Myocyte (in vitro differentiated cells): Measurements from ENCODE around the gene SEPTIN6. TPM values are rescaled to one million over a fixed set of nuclear protein-coding genes. Genes with fewer than 3 reads are reported as not detected.

Experiments used
- DNase-seq: peaks from one replicate; pipeline ENCODE4 v3.0.0-alpha.2; 2012; ENCODE audit warnings: low read depth
- microRNA counts: library from miRNA; unstranded; fragments of <30 nt; microRNA quantifications from one replicate; lab custom pipeline; 2016
- microRNA-seq: library from miRNA; unstranded; fragments of <30 nt; microRNA quantifications from one replicate; pipeline ENCODE4, GENCODE V29; 2016
- total RNA-seq: library from RNA; depleted of rRNA; stranded (reverse); fragments of >200 nt; gene quantifications from 2 replicates; pipeline ENCODE4 v1.2.3, GENCODE V29; 2014

The SEPTIN6 gene
- total RNA-seq, 1 donor from 2014 or later: 4.3 TPM

GRCh38 chrX:119655125-119655524 lies 37.8 kb downstream of the SEPTIN6 start:
- peak; percentile 24 for DNase-seq

- DNase-seq: no peak
Observed at GRCh38 chrX:119654112-119654531, 38.8 kb downstream of the SEPTIN6 start.

DNA sequence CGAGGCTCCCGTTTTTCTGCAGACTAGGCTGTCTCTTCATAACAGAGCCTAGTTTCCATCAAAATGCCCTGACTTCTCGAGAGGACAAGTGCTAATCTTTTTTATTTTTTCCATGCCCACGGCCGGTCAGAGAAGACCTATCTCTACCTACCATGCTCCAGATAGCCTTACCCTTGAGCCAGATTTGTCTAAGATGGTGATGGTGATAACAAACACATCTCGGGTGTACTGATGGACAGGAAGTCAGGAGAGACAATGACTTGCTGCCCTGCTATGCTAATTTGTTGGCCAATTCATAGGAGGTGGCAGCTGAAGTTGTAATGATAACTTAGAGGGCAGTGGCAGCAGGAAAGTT lies 44.6 kb downstream of the SEPTIN6 start:
- no peak for DNase-seq

DNA sequence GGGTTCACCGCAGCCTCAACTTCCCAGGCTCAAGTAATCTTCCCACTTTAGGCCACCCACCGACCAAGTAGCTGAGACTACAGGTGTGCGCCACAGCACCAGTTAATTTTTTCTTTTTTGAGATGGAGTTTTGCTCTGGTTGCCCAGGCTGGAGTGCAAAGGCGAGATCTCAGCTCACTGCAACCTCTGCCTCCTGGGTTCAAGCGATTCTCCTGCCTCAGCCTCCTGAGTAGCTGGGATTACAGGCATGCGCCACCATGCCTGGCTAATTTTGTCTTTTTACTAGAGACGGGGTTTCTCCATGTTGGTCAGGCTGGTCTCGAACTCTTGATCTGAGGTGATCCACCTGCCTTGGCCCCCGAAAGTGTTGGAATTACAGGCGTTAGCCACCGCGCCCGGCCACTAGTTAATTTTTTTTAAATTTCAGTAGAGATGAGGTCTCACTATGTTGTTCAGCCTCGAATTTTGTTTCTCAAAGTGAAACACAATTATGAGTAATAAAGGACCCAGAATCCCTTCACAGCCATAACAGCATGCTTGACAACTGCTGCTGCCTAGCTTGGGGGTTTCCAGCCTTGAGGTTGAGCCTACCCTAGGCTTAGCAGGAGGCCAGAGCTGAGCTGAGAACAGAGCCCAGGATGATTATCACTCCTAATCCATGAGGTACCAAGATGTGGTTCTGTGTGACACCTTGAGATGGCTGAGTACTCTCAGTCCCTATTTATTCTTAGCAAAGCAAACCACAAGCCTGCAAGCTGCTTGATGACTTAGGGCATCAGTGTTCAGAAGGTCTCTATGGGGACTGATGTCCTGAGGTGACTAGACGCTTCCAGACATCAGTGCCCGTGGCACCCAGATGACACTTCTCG lies 45.2 kb downstream of the SEPTIN6 start:
- DNase-seq: no peak

DNA sequence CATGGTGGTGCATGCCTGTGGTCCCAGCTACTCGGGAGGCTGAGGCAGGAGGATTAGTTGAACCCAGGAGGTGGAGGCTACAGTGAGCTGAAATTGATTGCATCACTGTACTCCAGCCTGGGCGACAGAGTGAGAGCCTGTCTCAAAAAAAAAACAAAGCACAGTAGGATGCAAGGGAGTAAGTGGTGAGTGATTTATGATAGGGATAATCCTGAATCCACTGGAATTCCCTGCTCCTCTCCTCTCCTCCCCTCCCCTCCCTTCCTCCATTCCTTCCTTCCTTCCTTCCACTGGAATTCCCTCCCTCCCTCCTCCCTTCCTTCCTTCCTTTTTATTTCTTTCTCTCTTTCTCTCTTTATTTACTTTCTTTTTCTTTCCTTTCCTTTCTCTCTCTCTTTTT lies 45.9 kb downstream of the SEPTIN6 start:
- DNase-seq: no peak

GRCh38 chrX:119646515-119646914 lies 46.5 kb downstream of the SEPTIN6 start:
- no peak for DNase-seq

- no peak for DNase-seq
Observed at GRCh38 chrX:119643696-119644095, 49.3 kb downstream of the SEPTIN6 start.

MicroRNAs within 50 kb of the gene (microRNA counts, 767-probe panel; counts per million panel counts)
- not detected for microRNA hsa-miR-766-3p (lab: Ali Mortazavi, UCI)

Small RNA genes within 50 kb of the gene (microRNA-seq; reads per million reads assigned to microRNA genes)
- gene MIR766: 2.3 reads per million, percentile 8 among the genes with 10 or more reads in this experiment

Other genes starting within 250 kb of the SEPTIN6 start
- 118 and 173 TPM in 2 replicates for gene SLC25A5, start 224.7 kb downstream of the SEPTIN6 start, total RNA-seq
- gene STEEP1, start 127.8 kb downstream of the SEPTIN6 start, total RNA-seq: 15.6 and 18.3 TPM in 2 replicates
- gene UBE2A, start 118.6 kb downstream of the SEPTIN6 start, total RNA-seq: 38.0 and 39.5 TPM in 2 replicates
- 5.0 and 5.5 TPM in 2 replicates for gene NKRF, start 86.7 kb downstream of the SEPTIN6 start, total RNA-seq
- gene SOWAHD, start 65.4 kb upstream of the SEPTIN6 start, total RNA-seq: 0.31 TPM in 1 of 2 replicates, not detected in the other
- 4,489 and 7,031 TPM in 2 replicates for gene RPL39, start 98.5 kb upstream of the SEPTIN6 start, total RNA-seq
- gene UPF3B, start 159.8 kb upstream of the SEPTIN6 start, total RNA-seq: 1.7 and 2.6 TPM in 2 replicates
- 16.1 and 18.0 TPM in 2 replicates for gene RNF113A, start 178.6 kb upstream of the SEPTIN6 start, total RNA-seq
- 55.2 and 65.4 TPM in 2 replicates for gene NDUFA1, start 178.7 kb upstream of the SEPTIN6 start, total RNA-seq
- gene AKAP14, start 202.7 kb upstream of the SEPTIN6 start, total RNA-seq: not detected in 2 replicates